ENCODE results near the gene PARD3. TPM values are rescaled to one million over a fixed set of nuclear protein-coding genes. Genes with fewer than 3 reads are reported as not detected.
"Not testable (repeated sequence)": the region's sequence is repeated elsewhere in the genome, so short reads cannot be mapped to it uniquely, and the experiment has no call there.

Gene PARD3
- total RNA-seq, 2 donors from 2014 or later = 41.7 to 48.8 TPM

- Histone ChIP-seq H3K9me3 (no peaks in the 10 kb centered on the region), H3K4me1 (peaks cover 9% of the 10 kb centered on the region), H3K4me3 (no peak overlapping the region), H3K36me3 (no peaks in the 10 kb centered on the region), H3K27ac (no peak overlapping the region), H3K9ac (ENCODE audit: low read depth in 2 of 2, low read length in 2 of 2) (no peak overlapping the region), H3K27me3 (no peaks in the 10 kb centered on the region)
- no peak for TF ChIP-seq CTCF (IDR thresholded peaks at IDR 0.05)
- DNase-seq = no peak
- intact Hi-C loops (cut with DNase I) = no loop called here
These were observed 54.5 kb downstream of the PARD3 start for GRCh38 chr10:34760606-34761005.

GRCh38 chr10:34759837-34760215 is 55.3 kb downstream of the PARD3 start:
- Histone ChIP-seq H3K36me3 (no peaks in the 10 kb centered on the region), H3K27ac (no peak overlapping the region), H3K9me3 (no peaks in the 10 kb centered on the region), H3K4me1 (peaks cover 9% of the 10 kb centered on the region), H3K4me3 (no peak overlapping the region), H3K9ac (ENCODE audit: low read depth in 2 of 2, low read length in 2 of 2) (no peak overlapping the region), H3K27me3 (no peaks in the 10 kb centered on the region)
- no peak for DNase-seq
- intact Hi-C loops (cut with DNase I) = no loop called here
- no peak for TF ChIP-seq CTCF (IDR thresholded peaks at IDR 0.05)

- intact Hi-C loops (cut with DNase I) = no loop called here
- peak overlapping the region; percentile 79 for H3K27ac ChIP-seq
- H3K36me3 ChIP-seq = no peaks in the 10 kb centered on the region
- no peak overlapping the region for H3K4me3 ChIP-seq
- DNase-seq = no peak
- H3K9ac ChIP-seq (ENCODE audit: low read depth in 2 of 2, low read length in 2 of 2) = no peak overlapping the region
- H3K9me3 ChIP-seq = no peaks in the 10 kb centered on the region
- no peaks in the 10 kb centered on the region for H3K27me3 ChIP-seq
- TF ChIP-seq CTCF (IDR thresholded peaks at IDR 0.05) = no peak
- H3K4me1 ChIP-seq = peaks cover 9% of the 10 kb centered on the region
These were observed 55.8 kb downstream of the PARD3 start for GRCh38 chr10:34759161-34759836.

GRCh38 chr10:34758447-34758996 is 56.6 kb downstream of the PARD3 start:
- Histone ChIP-seq H3K27ac (peak overlapping the region; percentile 79), H3K9ac (ENCODE audit: low read depth in 2 of 2, low read length in 2 of 2) (peak overlapping the region in 1 of 2 donors; percentile 14), H3K9me3 (no peaks in the 10 kb centered on the region), H3K4me3 (no peak overlapping the region), H3K27me3 (no peaks in the 10 kb centered on the region), H3K36me3 (no peaks in the 10 kb centered on the region), H3K4me1 (peaks cover 9% of the 10 kb centered on the region)
- no peak for TF ChIP-seq CTCF (IDR thresholded peaks at IDR 0.05)
- intact Hi-C loops (cut with DNase I) = no loop called here
- peak; percentile 54 for DNase-seq

- intact Hi-C loops (cut with DNase I) = no loop called here
- peak overlapping the region; percentile 79 for H3K27ac ChIP-seq
These were observed 57.2 kb downstream of the PARD3 start for GRCh38 chr10:34757933-34758332.

GRCh38 chr10:34757181-34757580 is 57.9 kb downstream of the PARD3 start:
- H3K4me3 ChIP-seq; H3K36me3 ChIP-seq; H3K9ac ChIP-seq (ENCODE audit: low read depth in 2 of 2, low read length in 2 of 2); H3K9me3 ChIP-seq; DNase-seq; H3K4me1 ChIP-seq; H3K27me3 ChIP-seq; intact Hi-C loops (cut with DNase I): not testable (repeated sequence)
- H3K27ac ChIP-seq = peak overlapping the region; percentile 79

More at GRCh38 chr10:34757933-34758332, 57.2 kb downstream of the PARD3 start:
- no peak for DNase-seq
- Histone ChIP-seq H3K36me3 (no peaks in the 10 kb centered on the region), H3K9me3 (no peaks in the 10 kb centered on the region), H3K4me1 (peaks cover 9% of the 10 kb centered on the region), H3K9ac (ENCODE audit: low read depth in 2 of 2, low read length in 2 of 2) (no peak overlapping the region), H3K27me3 (no peaks in the 10 kb centered on the region), H3K4me3 (no peak overlapping the region)
- no peak for TF ChIP-seq CTCF (IDR thresholded peaks at IDR 0.05)

Measured in colonic mucosa (tissue), 4 donors.